HG02759 (cell line): ENCODE data around the gene MICA.
"Not testable (repeated sequence)": the region's sequence is repeated elsewhere in the genome, so short reads cannot be mapped to it uniquely, and the experiment has no call there.

Experiments used
- ATAC-seq: cut with Tn5 transposase; IDR thresholded peaks from one replicate; pipeline ENCODE4 v1.9.1; 2021; ENCODE audit warnings: mild to moderate bottlenecking, moderate library complexity; ENCODE audit not compliant: unreplicated experiment

Gene MICA

GRCh38 chr6:31453259-31453658 is 49.9 kb downstream of the MICA start:
- no peak for ATAC-seq

- not testable (repeated sequence) for ATAC-seq
Observed at GRCh38 chr6:31459864-31460263, 56.5 kb downstream of the MICA start.

DNA sequence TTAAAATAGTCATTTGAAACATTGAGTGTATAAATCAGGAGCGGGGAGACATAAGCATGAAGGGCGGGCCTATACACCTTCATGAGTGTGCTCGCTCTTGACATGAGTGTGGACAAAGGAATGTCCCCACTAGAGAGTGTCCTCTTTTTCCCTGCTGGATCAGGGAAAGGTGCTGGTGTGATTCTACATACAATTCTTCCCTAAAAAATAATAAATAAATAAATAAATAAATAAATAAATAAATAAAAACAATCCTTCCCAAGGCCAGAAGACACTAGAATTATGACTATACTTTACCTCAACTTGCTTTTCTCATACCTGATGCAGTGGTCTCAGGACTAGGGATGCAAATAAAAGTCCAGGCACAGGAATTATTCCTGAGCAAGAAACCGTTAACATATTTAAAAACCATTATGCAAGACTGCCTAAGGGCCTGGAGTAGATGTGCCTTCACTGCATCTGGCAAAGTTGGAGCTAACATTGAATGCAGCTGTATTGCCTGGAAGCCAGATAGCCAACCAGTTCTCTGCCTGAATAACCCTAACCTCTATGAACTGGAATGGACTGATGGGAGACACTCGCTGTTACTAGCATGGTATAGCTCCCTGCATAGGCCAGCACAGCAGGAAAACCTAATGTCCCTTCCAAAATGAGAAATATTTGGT is 57.1 kb downstream of the MICA start:
- ATAC-seq = no peak

- ATAC-seq = no peak
Observed at GRCh38 chr6:31462026-31462963, 58.9 kb downstream of the MICA start.

GRCh38 chr6:31462964-31463870 is 59.8 kb downstream of the MICA start:
- peak; percentile 91 for ATAC-seq

- no peak for ATAC-seq
Observed at GRCh38 chr6:31464252-31465184, 61.1 kb downstream of the MICA start.
